Sciatic nerve (tissue), 2 donors: ENCODE results near the gene USP34. TPM values are rescaled to one million over a fixed set of nuclear protein-coding genes. Genes with fewer than 3 reads are reported as not detected.
"Not testable (repeated sequence)": the region's sequence is repeated elsewhere in the genome, so short reads cannot be mapped to it uniquely, and the experiment has no call there.

Experiments
- ATAC-seq: fragments of 200-7000 bp; cut with Tn5 transposase; one replicate; pipeline ENCODE4 v1.9.1; 2020; ENCODE audit warnings: mild to moderate bottlenecking, moderate library complexity
- DNase-seq: peaks from one replicate; pipeline ENCODE4 v3.0.0-alpha.2; 2020; ENCODE audit warnings: low spot score
- intact Hi-C: fragments of 100-400 bp; cut with DNase I; formaldehyde crosslinking; loops from one replicate; pipeline ENCODE4 v1.14.2; 2022
- total RNA-seq: library from RNA; stranded (reverse); fragmentation: NEBNext Ultra II Directional; extraction: Animal tissue kit (Norgen Biotek cat#: 25700); gene quantifications from one replicate; pipeline ENCODE4 v1.2.1, GENCODE V29; 2021
- donor health status: DM: no; HTN: no; CAD: no.
- donor health status: DM: no; HTN: no; CAD: no.

USP34 gene
- total RNA-seq, 1 donor from 2014 or later, result 154 TPM

DNA sequence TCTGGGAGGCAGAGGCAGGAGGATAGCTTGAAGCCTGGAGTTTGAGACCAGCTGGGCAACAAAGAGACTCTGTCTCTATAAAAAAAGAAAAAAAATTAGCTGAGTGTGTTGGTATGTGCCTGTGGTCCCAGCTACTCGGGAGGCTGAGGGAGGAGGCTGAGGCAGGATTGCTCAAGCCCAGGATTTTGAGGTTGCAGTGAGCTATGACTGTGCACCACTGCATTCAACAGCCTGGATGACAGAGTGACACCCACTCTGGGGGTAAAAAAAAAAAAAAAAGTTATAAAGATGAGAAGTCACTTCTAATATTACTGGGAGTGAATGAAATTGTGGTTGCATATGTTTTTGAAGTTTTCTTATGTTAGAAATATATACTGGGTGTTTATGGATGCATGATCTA, 237.3 kb downstream of the USP34 start:
- DNase-seq (no peak), ATAC-seq (no peak)
- intact Hi-C loops, result no loop called here

DNA sequence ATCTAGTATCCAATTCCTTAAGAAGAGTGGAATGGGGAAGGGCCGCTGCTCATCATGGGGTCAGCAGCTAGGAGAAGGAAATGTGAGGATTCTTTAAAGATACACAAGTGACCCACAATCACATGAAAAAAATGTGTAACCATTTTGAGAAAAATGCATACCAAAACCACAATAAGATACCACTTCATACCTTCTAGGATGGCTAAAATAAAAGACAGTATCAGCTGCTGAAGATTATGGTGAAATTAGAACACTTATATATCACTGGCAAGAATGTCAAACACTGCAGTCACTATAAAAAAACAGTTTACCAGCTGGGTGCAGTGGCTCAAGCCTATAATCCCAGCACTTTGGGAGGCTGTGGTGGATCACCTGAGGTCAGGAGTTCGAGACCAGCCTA, 241.0 kb downstream of the USP34 start:
- DNase-seq (no peak), ATAC-seq (no peak)
- intact Hi-C loops, result no loop called here

GRCh38 chr2:61222567-61222966, 248.3 kb downstream of the USP34 start:
- DNase-seq (no peak), ATAC-seq (no peak)
- intact Hi-C loops, result no loop called here

GRCh38 chr2:61221819-61222218, 249.1 kb downstream of the USP34 start:
- intact Hi-C loops, result no loop called here
- DNase-seq, result no peak

GRCh38 chr2:61220768-61221167, 250.1 kb downstream of the USP34 start:
- intact Hi-C loops, result no loop called here
- DNase-seq (no peak), ATAC-seq (no peak)

More at GRCh38 chr2:61221819-61222218, 249.1 kb downstream of the USP34 start:
- no peak for ATAC-seq

DNA sequence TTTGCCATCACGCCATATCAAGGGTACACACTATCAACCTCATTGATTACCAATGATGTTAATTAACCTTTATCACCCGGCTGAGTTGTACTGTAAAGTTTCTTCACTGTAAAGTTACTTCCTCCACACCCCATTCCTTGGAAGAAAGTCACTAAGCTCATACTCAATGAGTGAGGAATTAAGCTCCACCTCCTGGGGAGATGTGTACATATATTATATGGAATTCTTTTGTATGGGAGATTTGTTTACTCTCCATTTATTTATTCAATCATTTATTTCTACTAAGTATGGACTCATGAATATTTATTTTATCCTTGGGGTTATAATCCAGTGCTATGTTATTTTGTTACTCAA, 252.1 kb downstream of the USP34 start:
- DNase-seq, result no peak
- intact Hi-C loops, result no loop called here
- ATAC-seq, result no peak

- intact Hi-C loops, result no loop called here
- ATAC-seq (no peak), DNase-seq (no peak)
Measured at GRCh38 chr2:61218076-61218816, 252.6 kb downstream of the USP34 start.

DNA sequence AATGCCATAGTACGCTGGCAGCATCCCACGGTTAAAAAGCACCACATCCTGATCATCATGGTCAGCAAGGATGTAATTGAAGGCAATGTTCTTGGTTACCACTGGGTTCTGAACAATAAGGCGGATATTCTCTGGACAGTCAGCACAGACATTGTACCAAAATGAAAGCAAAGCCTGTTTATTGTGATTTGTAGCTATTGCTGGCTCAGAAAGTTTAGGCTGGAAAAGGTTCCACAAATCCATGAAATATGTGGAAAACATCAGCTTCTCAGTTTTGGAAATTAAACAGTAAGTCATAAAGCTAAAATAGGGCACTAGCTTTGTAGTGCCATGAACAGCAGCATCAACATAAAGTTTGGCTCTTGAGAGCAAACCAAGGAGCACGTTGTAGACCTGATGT, 256.7 kb downstream of the USP34 start:
- intact Hi-C loops, result no loop called here
- ATAC-seq (no peak), DNase-seq (no peak)

- DNase-seq (no peak), ATAC-seq (peak; percentile 68)
- intact Hi-C loops, result no loop called here
Measured at GRCh38 chr2:61210332-61210981, 260.4 kb downstream of the USP34 start.

GRCh38 chr2:61205132-61205531, 265.8 kb downstream of the USP34 start:
- intact Hi-C loops, result no loop called here
- DNase-seq, result no peak
- no peak for ATAC-seq

DNA sequence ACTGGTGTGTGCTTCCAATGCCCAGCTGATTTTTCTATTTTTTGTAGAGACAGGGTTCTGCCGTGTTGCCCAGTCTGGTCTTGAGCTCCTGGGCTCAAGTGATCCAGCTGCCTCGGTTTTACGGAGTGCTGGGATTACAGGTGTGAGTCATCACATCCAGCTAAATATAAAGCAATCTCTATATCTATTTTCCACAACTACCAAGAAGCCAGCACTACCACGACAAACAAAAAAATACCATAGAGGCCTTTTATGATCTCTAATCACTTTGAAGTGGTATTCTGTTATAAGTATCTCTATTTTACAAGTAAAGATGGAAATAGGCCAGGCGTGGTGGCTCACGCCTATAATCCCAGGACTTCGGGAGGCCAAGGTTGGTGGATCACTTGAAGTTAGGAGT, 274.2 kb downstream of the USP34 start:
- intact Hi-C loops, result no loop called here
- ATAC-seq (no peak), DNase-seq (no peak)

- intact Hi-C loops, ATAC-seq, DNase-seq: not testable (repeated sequence)
Measured at GRCh38 chr2:61194646-61195045, 276.2 kb downstream of the USP34 start.

DNA sequence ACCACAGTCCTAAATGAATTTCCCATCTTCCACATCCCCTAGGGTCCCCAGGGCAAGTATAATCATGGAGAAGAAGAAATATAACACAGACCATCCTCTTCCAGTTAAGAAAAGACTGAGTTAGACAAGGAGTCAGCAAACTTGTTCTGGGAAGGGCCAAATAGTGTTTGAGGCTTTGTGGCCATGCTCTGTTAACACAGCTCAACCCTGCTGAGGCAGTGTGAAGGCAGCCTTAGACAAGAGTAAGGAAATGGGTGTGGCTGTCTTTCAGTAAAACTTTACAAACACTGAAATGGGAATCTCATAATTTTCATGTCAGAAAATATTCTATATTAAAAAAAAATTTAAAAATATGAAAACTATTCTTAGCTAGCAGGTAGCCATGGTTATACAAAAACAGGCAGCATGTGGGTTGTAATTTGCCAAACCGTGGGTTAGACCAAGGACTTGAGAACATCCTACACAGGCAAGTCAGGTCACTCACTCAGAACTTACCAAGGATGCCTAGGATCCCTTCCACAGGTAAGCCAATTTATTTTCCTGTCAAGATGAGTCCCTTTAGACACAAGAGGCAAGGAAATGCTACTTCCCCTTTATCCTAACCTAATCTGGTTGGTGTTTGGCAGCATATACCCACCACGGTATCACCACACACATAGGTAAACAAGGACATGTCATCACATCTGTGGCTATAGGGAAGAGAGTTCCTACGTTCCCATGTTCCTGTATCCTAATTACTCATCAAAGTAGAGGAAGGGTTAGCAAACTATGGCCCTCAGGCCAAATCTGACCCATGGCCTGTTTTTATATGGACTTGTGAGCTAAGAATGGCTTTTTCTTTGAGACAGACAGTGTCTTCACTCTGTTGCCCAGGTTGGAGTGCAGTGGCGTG, 277.0 kb downstream of the USP34 start:
- intact Hi-C loops, result no loop called here
- no peak for DNase-seq
- no peak for ATAC-seq

DNA sequence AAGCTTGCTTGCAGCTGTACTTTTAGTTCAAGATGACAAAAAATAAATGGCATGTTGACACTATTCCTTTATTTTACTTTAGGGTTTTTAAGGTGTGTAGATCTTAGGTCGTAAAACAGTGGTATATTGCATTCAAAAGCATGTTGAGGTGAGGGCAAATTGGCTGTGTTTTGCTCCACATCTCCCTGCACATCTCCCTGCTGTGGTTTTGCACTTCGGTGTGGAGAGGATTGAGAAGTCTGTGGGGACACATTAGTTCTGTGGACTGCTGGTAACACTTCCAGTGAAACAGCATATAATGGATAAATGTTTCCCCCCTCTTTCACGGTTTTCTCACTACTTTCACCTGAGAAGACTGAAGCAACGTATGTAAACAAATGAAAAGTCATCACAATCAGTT, 283.8 kb downstream of the USP34 start:
- intact Hi-C loops, result no loop called here
- DNase-seq (no peak), ATAC-seq (no peak)

DNA sequence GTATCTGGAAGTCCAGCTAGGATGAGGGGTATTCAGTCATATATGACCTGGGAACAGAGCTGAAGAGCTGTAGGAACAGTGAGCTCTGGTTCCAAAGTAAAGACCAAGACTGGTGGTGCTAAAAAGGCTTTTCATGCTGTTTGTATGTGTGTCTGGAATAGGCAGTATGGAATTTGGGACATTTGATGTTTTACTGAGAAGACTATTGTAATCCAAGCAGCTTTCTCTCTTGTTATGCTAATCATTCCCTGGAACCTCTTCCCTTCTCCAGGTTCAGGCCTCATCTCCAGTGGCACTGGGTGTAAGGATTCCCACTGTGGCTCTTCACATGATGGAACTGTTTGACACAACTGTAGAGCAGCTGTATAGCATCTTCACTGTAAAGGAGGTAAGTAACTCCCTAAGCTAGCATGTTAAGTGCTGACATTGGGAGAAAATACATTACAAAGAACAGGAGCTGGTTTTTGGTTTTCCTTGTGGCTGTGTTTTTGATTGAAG, 285.6 kb downstream of the USP34 start:
- DNase-seq (no peak), ATAC-seq (no peak)
- intact Hi-C loops, result loop anchor here (2.0 kb wide), 1 partner anchor 16 kb away; no protein-coding TSS in a partner anchor

GRCh38 chr2:61184263-61184662, 286.6 kb downstream of the USP34 start:
- DNase-seq, result no peak
- intact Hi-C loops, result loop anchor here (2.0 kb wide), 1 partner anchor 17 kb away; no protein-coding TSS in a partner anchor
- no peak for ATAC-seq

GRCh38 chr2:61183795-61184194, 287.1 kb downstream of the USP34 start:
- intact Hi-C loops, result loop anchor here (2.0 kb wide), 1 partner anchor 17 kb away; no protein-coding TSS in a partner anchor
- DNase-seq (no peak), ATAC-seq (no peak)

DNA sequence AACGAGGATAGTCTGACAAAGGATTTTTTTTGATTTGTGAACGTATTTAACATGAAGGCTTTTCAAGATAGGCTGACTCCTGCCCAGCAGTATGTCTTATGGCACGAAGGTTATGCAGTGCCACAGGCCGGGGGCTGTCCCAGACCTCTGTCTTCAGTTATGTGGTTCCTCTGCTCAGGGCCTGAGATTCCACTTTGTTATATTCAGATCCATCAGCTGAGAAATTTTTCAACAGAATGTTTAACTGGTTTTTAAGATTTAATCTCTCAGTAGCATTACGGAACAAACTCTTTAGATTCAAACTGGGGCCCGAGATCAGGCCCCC, 288.9 kb downstream of the USP34 start:
- intact Hi-C loops, result no loop called here
- DNase-seq (no peak), ATAC-seq (no peak)

DNA sequence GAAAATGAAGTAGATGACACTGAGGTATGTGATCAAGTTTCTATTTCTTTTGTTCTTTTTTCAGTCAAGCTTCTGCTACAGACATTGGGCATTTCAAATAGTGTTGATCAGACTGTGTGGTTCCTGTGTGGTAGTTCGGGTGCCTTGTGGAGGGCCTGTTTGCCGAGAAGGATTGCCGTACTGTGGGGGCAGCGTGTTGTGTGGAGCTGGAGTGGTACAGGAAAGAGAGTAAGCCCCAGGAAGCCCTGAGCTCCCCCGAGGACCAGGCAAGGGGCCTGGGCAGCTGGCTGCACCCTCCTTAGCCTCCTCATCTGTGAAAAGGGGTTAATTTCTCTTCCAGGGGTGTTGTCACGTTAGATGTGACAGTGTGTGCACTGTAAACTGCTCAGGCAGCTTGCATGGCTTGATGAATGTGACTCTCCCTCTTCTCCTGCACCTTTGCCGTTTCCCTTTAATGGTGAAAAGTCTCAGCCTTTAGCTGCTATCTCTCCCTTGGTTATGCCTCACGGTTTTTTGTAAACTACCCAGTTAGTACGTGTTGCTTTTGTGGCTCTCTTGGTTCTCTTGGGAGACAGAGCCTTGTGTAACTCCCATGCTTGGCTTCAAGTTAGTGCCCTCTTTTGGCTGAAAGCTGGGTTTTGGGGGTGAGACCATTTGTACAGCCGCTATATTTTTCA, 289.4 kb downstream of the USP34 start:
- no peak for DNase-seq
- no peak for ATAC-seq
- intact Hi-C loops, result no loop called here
